ENCODE measurements around the gene IGIP.
A peak's percentile ranks its signal among the peaks of the same experiment; 100 is the strongest.

Gene IGIP

GRCh38 chr5:140165101-140165922 is 39.6 kb downstream of the IGIP start:
- DNase-seq (ENCODE audit: low read depth in 2 of 2) = no peak

- DNase-seq (ENCODE audit: low read depth in 2 of 2) = no peak
Measured at GRCh38 chr5:140165923-140166270, 40.2 kb downstream of the IGIP start.

GRCh38 chr5:140166911-140167310 is 41.2 kb downstream of the IGIP start:
- DNase-seq (ENCODE audit: low read depth in 2 of 2) = no peak

- no peak for DNase-seq (ENCODE audit: low read depth in 2 of 2)
Measured at GRCh38 chr5:140168371-140168770, 42.6 kb downstream of the IGIP start.

- no peak for DNase-seq (ENCODE audit: low read depth in 2 of 2)
Measured at GRCh38 chr5:140169410-140169809, 43.7 kb downstream of the IGIP start.

GRCh38 chr5:140172483-140172882 is 46.7 kb downstream of the IGIP start:
- DNase-seq (ENCODE audit: low read depth in 2 of 2) = no peak

- no peak for DNase-seq (ENCODE audit: low read depth in 2 of 2)
Measured at GRCh38 chr5:140174014-140174413, 48.3 kb downstream of the IGIP start.

- DNase-seq (ENCODE audit: low read depth in 2 of 2) = peak; percentile 93 to 95
Measured at GRCh38 chr5:140174465-140175366, 49.0 kb downstream of the IGIP start, which contains the start of gene CYSTM1. CYSTM1 (plus strand) TSS chr5:140175188; CDS start chr5:140194466, 19,278 bp downstream.

- DNase-seq (ENCODE audit: low read depth in 2 of 2) = peak; percentile 38 to 40
Measured at GRCh38 chr5:140175367-140176030, 49.8 kb downstream of the IGIP start.

- no peak for DNase-seq (ENCODE audit: low read depth in 2 of 2)
Measured at GRCh38 chr5:140176031-140176387, 50.3 kb downstream of the IGIP start.

- no peak for DNase-seq (ENCODE audit: low read depth in 2 of 2)
Measured at GRCh38 chr5:140178086-140178410, 52.3 kb downstream of the IGIP start.

GRCh38 chr5:140178482-140179116 is 52.9 kb downstream of the IGIP start:
- no peak for DNase-seq (ENCODE audit: low read depth in 2 of 2)
